NCI-H748 (cell line): ENCODE results near the gene UST.

Source experiments
- DNase-seq: peaks from one replicate; lab custom pipeline; 2025; ENCODE audit not compliant: unreplicated experiment; lab: John Stamatoyannopoulos, UW

UST gene

GRCh38 chr6:148795563-148795962, 48.7 kb downstream of the UST start:
- DNase-seq, result no peak

GRCh38 chr6:148799647-148800046, 52.8 kb downstream of the UST start:
- no peak for DNase-seq

GRCh38 chr6:148800536-148800935, 53.7 kb downstream of the UST start:
- DNase-seq, result no peak

GRCh38 chr6:148803979-148804378, 57.1 kb downstream of the UST start:
- DNase-seq, result no peak

- no peak for DNase-seq
Observed at GRCh38 chr6:148805777-148806176, 58.9 kb downstream of the UST start.

- DNase-seq, result no peak
Observed at GRCh38 chr6:148807784-148808183, 61.0 kb downstream of the UST start.

GRCh38 chr6:148808786-148809304, 62.0 kb downstream of the UST start:
- no peak for DNase-seq

GRCh38 chr6:148811459-148811858, 64.6 kb downstream of the UST start:
- DNase-seq, result no peak

GRCh38 chr6:148814082-148814790, 67.4 kb downstream of the UST start:
- no peak for DNase-seq

- no peak for DNase-seq
Observed at GRCh38 chr6:148814869-148815268, 68.0 kb downstream of the UST start.

- no peak for DNase-seq
Observed at GRCh38 chr6:148816117-148816516, 69.3 kb downstream of the UST start.

GRCh38 chr6:148817689-148818088, 70.9 kb downstream of the UST start:
- DNase-seq, result no peak

- DNase-seq, result no peak
Observed at GRCh38 chr6:148818939-148819575, 72.2 kb downstream of the UST start.

GRCh38 chr6:148819852-148820251, 73.0 kb downstream of the UST start:
- no peak for DNase-seq

GRCh38 chr6:148822819-148823218, 76.0 kb downstream of the UST start:
- DNase-seq, result no peak

- no peak for DNase-seq
Observed at GRCh38 chr6:148824291-148824690, 77.5 kb downstream of the UST start.

- no peak for DNase-seq
Observed at GRCh38 chr6:148824960-148825359, 78.1 kb downstream of the UST start.

- no peak for DNase-seq
Observed at GRCh38 chr6:148825492-148825891, 78.7 kb downstream of the UST start.

- DNase-seq, result no peak
Observed at GRCh38 chr6:148827416-148828045, 80.7 kb downstream of the UST start.

GRCh38 chr6:148828047-148828446, 81.2 kb downstream of the UST start:
- DNase-seq, result no peak

GRCh38 chr6:148829415-148830101, 82.7 kb downstream of the UST start:
- no peak for DNase-seq

GRCh38 chr6:148830614-148831013, 83.8 kb downstream of the UST start:
- DNase-seq, result no peak
